HepG2 (cell line): ENCODE data around the gene RAPGEF2.

Experiments used
- AFF4 ChIP-seq: sonication (generic); formaldehyde crosslinking; IDR thresholded peaks from 2 replicates; pipeline ENCODE4 v1.4.0; 2020; ENCODE audit warnings: missing genetic modification reagents
- ARHGAP35 ChIP-seq: sonication (generic); formaldehyde crosslinking; IDR thresholded peaks from 2 replicates; pipeline ENCODE4 v1.9.0; 2022; ENCODE audit warnings: mild to moderate bottlenecking, inconsistent platforms, moderate library complexity, missing genetic modification reagents, borderline replicate concordance
- NFIB ChIP-seq: sonication (generic); formaldehyde crosslinking; IDR thresholded peaks from 2 replicates; pipeline ENCODE4 v1.9.0; 2021; ENCODE audit warnings: missing genetic modification reagents, mild to moderate bottlenecking, borderline replicate concordance
- NR1H2 ChIP-seq: sonication (generic); formaldehyde crosslinking; IDR thresholded peaks from 2 replicates; pipeline ENCODE4 v1.8.1; 2022; ENCODE audit warnings: low read depth, missing genetic modification reagents, borderline replicate concordance
- RNF2 ChIP-seq: fragments of 450-650 bp; conservative IDR thresholded peaks from 2 replicates; pipeline ENCODE4 v1.6.1; 2016; ENCODE audit warnings: low read depth
- SIN3A ChIP-seq: IDR thresholded peaks from 2 replicates; pipeline ENCODE4 v1.6.1; 2011; ENCODE audit warnings: low read depth, mild to moderate bottlenecking, control low read depth, low read length, borderline replicate concordance
- TF ChIP-seq, protein P1 (sequence below): sonication (generic); formaldehyde crosslinking; conservative IDR thresholded peaks from 2 replicates; pipeline ENCODE4 v1.4.0; 2020; ENCODE audit warnings: missing genetic modification reagents
- TF ChIP-seq, protein P2 (sequence below): sonication (generic); formaldehyde crosslinking; conservative IDR thresholded peaks from 2 replicates; pipeline ENCODE4 v1.8.0; 2022; ENCODE audit warnings: mild to moderate bottlenecking, moderate library complexity, missing genetic modification reagents

GRCh38 chr4:159055833-159056232, 47.0 kb upstream of the RAPGEF2 start:
- TF ChIP-seq NFIB (CRISPR knock-in tag) (no peak), RNF2 (no peak), AFF4 (CRISPR knock-in tag) (no peak), ARHGAP35 (CRISPR knock-in tag) (no peak), NR1H2 (CRISPR knock-in tag) (no peak), SIN3A (no peak)
- TF ChIP-seq, protein P1, sequence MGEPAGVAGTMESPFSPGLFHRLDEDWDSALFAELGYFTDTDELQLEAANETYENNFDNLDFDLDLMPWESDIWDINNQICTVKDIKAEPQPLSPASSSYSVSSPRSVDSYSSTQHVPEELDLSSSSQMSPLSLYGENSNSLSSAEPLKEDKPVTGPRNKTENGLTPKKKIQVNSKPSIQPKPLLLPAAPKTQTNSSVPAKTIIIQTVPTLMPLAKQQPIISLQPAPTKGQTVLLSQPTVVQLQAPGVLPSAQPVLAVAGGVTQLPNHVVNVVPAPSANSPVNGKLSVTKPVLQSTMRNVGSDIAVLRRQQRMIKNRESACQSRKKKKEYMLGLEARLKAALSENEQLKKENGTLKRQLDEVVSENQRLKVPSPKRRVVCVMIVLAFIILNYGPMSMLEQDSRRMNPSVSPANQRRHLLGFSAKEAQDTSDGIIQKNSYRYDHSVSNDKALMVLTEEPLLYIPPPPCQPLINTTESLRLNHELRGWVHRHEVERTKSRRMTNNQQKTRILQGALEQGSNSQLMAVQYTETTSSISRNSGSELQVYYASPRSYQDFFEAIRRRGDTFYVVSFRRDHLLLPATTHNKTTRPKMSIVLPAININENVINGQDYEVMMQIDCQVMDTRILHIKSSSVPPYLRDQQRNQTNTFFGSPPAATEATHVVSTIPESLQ (CRISPR knock-in tag), result no peak
- TF ChIP-seq, protein P2, sequence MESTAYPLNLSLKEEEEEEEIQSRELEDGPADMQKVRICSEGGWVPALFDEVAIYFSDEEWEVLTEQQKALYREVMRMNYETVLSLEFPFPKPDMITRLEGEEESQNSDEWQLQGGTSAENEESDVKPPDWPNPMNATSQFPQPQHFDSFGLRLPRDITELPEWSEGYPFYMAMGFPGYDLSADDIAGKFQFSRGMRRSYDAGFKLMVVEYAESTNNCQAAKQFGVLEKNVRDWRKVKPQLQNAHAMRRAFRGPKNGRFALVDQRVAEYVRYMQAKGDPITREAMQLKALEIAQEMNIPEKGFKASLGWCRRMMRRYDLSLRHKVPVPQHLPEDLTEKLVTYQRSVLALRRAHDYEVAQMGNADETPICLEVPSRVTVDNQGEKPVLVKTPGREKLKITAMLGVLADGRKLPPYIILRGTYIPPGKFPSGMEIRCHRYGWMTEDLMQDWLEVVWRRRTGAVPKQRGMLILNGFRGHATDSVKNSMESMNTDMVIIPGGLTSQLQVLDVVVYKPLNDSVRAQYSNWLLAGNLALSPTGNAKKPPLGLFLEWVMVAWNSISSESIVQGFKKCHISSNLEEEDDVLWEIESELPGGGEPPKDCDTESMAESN (CRISPR knock-in tag), result no peak
